Renal pelvis (tissue), 4 donors: ENCODE data around the gene EPB41L5. TPM values are rescaled to one million over a fixed set of nuclear protein-coding genes. Genes with fewer than 3 reads are reported as not detected.
"Not testable (repeated sequence)": the region's sequence is repeated elsewhere in the genome, so short reads cannot be mapped to it uniquely, and the experiment has no call there.

Experiments
- DNase-seq: peaks from one replicate; pipeline ENCODE4 v3.0.0-alpha.2; 2013
- polyA plus RNA-seq, 3 donors: library from polyadenylated mRNA; unstranded; fragments of 120-200 nt; gene quantifications; one replicate each; pipeline ENCODE4 v1.2.1, GENCODE V29; 2013; ENCODE audit not compliant: insufficient read length in 3 of 3

The EPB41L5 gene
- polyA plus RNA-seq, 3 donors: 83.0 to 108 (median 88.1) TPM

GRCh38 chr2:120079647-120080046, 66.8 kb downstream of the EPB41L5 start:
- DNase-seq: no peak

- DNase-seq: peak; percentile 40
These were observed 78.6 kb downstream of the EPB41L5 start for GRCh38 chr2:120091436-120091835.

- no peak for DNase-seq
These were observed 81.9 kb downstream of the EPB41L5 start for GRCh38 chr2:120094795-120095194.

GRCh38 chr2:120100627-120101026, 87.8 kb downstream of the EPB41L5 start:
- no peak for DNase-seq

- DNase-seq: no peak
These were observed 91.0 kb downstream of the EPB41L5 start for GRCh38 chr2:120103723-120104467.

GRCh38 chr2:120104772-120105171, 91.9 kb downstream of the EPB41L5 start:
- DNase-seq: no peak

- no peak for DNase-seq
These were observed 92.5 kb downstream of the EPB41L5 start for GRCh38 chr2:120105360-120105759.

- peak; percentile 29 for DNase-seq
These were observed 95.2 kb downstream of the EPB41L5 start for GRCh38 chr2:120108049-120108448.

GRCh38 chr2:120108749-120109148, 95.9 kb downstream of the EPB41L5 start:
- DNase-seq: no peak

- DNase-seq: no peak
These were observed 96.5 kb downstream of the EPB41L5 start for GRCh38 chr2:120109186-120110061.

- no peak for DNase-seq
These were observed 97.1 kb downstream of the EPB41L5 start for GRCh38 chr2:120110062-120110362.

GRCh38 chr2:120110507-120110906, 97.6 kb downstream of the EPB41L5 start:
- no peak for DNase-seq

- DNase-seq: no peak
These were observed 98.3 kb downstream of the EPB41L5 start for GRCh38 chr2:120111193-120111592.

- DNase-seq: no peak
These were observed 105.1 kb downstream of the EPB41L5 start for GRCh38 chr2:120118018-120118417.

GRCh38 chr2:120118471-120118870, 105.6 kb downstream of the EPB41L5 start:
- no peak for DNase-seq

- not testable (repeated sequence) for DNase-seq
These were observed 108.5 kb downstream of the EPB41L5 start for GRCh38 chr2:120121337-120121736.

GRCh38 chr2:120123090-120123489, 110.2 kb downstream of the EPB41L5 start:
- DNase-seq: no peak

- no peak for DNase-seq
These were observed 112.3 kb downstream of the EPB41L5 start for GRCh38 chr2:120125195-120125594.

GRCh38 chr2:120128216-120128615, 115.3 kb downstream of the EPB41L5 start:
- DNase-seq: no peak

GRCh38 chr2:120132190-120132589, 119.3 kb downstream of the EPB41L5 start:
- DNase-seq: no peak

- no peak for DNase-seq
These were observed 119.8 kb downstream of the EPB41L5 start for GRCh38 chr2:120132691-120133090.

GRCh38 chr2:120133572-120134244, 120.8 kb downstream of the EPB41L5 start:
- no peak for DNase-seq

- no peak for DNase-seq
These were observed 121.4 kb downstream of the EPB41L5 start for GRCh38 chr2:120134263-120134662.
